Measurements from ENCODE around the gene LEO1. TPM values are rescaled to one million over a fixed set of nuclear protein-coding genes. Genes with fewer than 3 reads are reported as not detected.

LEO1 gene
- total RNA-seq, 3 donors from 2014 or later (not counting 1 experiment from before 2014, with no cell fraction given): 13.2 to 19.5 (median 16.0) TPM

GRCh38 chr15:52016316-52016715 is 44.7 kb upstream of the LEO1 start:
- Histone ChIP-seq H3K4me1 (ENCODE audit: control insufficient read depth, insufficient read depth, low read length) (peaks cover 11% of the 10 kb centered on the region), H3K9me3 (ENCODE audit: control insufficient read depth, insufficient read depth, low read length) (no peaks in the 10 kb centered on the region), H3K27ac (ENCODE audit: low read length) (no peak overlapping the region), H3K36me3 (ENCODE audit: control insufficient read depth, insufficient read depth, low read length) (no peaks in the 10 kb centered on the region), H3K27me3 (ENCODE audit: control insufficient read depth, insufficient read depth, low read length) (no peaks in the 10 kb centered on the region), H3K4me3 (ENCODE audit: low read length) (no peak overlapping the region)
- H3K36me3 Mint-ChIP-seq: no peaks in the 10 kb centered on the region
- peaks cover 22 to 25% of the 10 kb centered on the region in 2 donors for H3K4me1 Mint-ChIP-seq
- 96% methylated on average over 2 of the region's 2 CpGs for WGBS (ENCODE audit: insufficient coverage)
- no peak for TF ChIP-seq CTCF (IDR thresholded peaks at IDR 0.05)
- intact Hi-C loops (cut with micrococcal nuclease): no loop called here
- ATAC-seq (no peak), DNase-seq (no peak)
- H3K4me3 Mint-ChIP-seq: no peak overlapping the region
- no peaks in the 10 kb centered on the region for H3K9me3 Mint-ChIP-seq
- peaks cover 0 to 3% of the 10 kb centered on the region in 2 donors for H3K27me3 Mint-ChIP-seq (ENCODE audit: low read depth in 2 of 2)
- peak overlapping the region in 1 of 2 donors; percentile 74 for H3K27ac Mint-ChIP-seq

- H3K27ac ChIP-seq (ENCODE audit: low read length): no peak overlapping the region
- no peak overlapping the region for H3K27ac Mint-ChIP-seq
Measured at GRCh38 chr15:52014616-52015015, 43.0 kb upstream of the LEO1 start.

GRCh38 chr15:52013151-52013791 is 41.7 kb upstream of the LEO1 start:
- DNase-seq: no peak
- no peaks in the 10 kb centered on the region for H3K36me3 ChIP-seq (ENCODE audit: control insufficient read depth, insufficient read depth, low read length)
- ATAC-seq: peak in 1 of 3 donors; percentile 78
- Mint-ChIP-seq H3K27me3 (ENCODE audit: low read depth in 2 of 2) (peaks cover 3 to 5% of the 10 kb centered on the region in 2 donors), H3K36me3 (no peaks in the 10 kb centered on the region), H3K9me3 (no peaks in the 10 kb centered on the region), H3K4me3 (no peak overlapping the region), H3K4me1 (peaks cover under 1% of the 10 kb centered on the region in 2 donors), H3K27ac (no peak overlapping the region)
- TF ChIP-seq CTCF (IDR thresholded peaks at IDR 0.05): no peak
- H3K27ac ChIP-seq (ENCODE audit: low read length): no peak overlapping the region
- intact Hi-C loops (cut with micrococcal nuclease): no loop called here
- peaks cover 2% of the 10 kb centered on the region for H3K4me1 ChIP-seq (ENCODE audit: control insufficient read depth, insufficient read depth, low read length)
- H3K9me3 ChIP-seq (ENCODE audit: control insufficient read depth, insufficient read depth, low read length): no peaks in the 10 kb centered on the region
- H3K4me3 ChIP-seq (ENCODE audit: low read length): no peak overlapping the region
- no peaks in the 10 kb centered on the region for H3K27me3 ChIP-seq (ENCODE audit: control insufficient read depth, insufficient read depth, low read length)
- no CpG with 5 or more reads among the region's 3 CpGs for WGBS (ENCODE audit: insufficient coverage)

More at GRCh38 chr15:52014616-52015015, 43.0 kb upstream of the LEO1 start:
- H3K4me1 ChIP-seq (ENCODE audit: control insufficient read depth, insufficient read depth, low read length): peaks cover 6% of the 10 kb centered on the region
- Mint-ChIP-seq H3K9me3 (no peaks in the 10 kb centered on the region), H3K36me3 (no peaks in the 10 kb centered on the region), H3K4me3 (no peak overlapping the region), H3K27me3 (ENCODE audit: low read depth in 2 of 2) (peaks cover 3 to 5% of the 10 kb centered on the region in 2 donors), H3K4me1 (peaks cover 7 to 9% of the 10 kb centered on the region in 2 donors)
- ATAC-seq (no peak), DNase-seq (no peak)
- H3K9me3 ChIP-seq (ENCODE audit: control insufficient read depth, insufficient read depth, low read length): no peaks in the 10 kb centered on the region
- no peak overlapping the region for H3K4me3 ChIP-seq (ENCODE audit: low read length)
- 75% methylated on average over 1 of the region's 1 CpG for WGBS (ENCODE audit: insufficient coverage)
- H3K27me3 ChIP-seq (ENCODE audit: control insufficient read depth, insufficient read depth, low read length): no peaks in the 10 kb centered on the region
- intact Hi-C loops (cut with micrococcal nuclease): no loop called here
- H3K36me3 ChIP-seq (ENCODE audit: control insufficient read depth, insufficient read depth, low read length): no peaks in the 10 kb centered on the region
- no peak for TF ChIP-seq CTCF (IDR thresholded peaks at IDR 0.05)

- intact Hi-C loops (cut with micrococcal nuclease): no loop called here
- Mint-ChIP-seq H3K9me3 (no peaks in the 10 kb centered on the region), H3K4me3 (no peak overlapping the region), H3K36me3 (no peaks in the 10 kb centered on the region), H3K27me3 (ENCODE audit: low read depth in 2 of 2) (peaks cover 3 to 5% of the 10 kb centered on the region in 2 donors), H3K4me1 (no peaks in the 10 kb centered on the region), H3K27ac (no peak overlapping the region)
- no peak for DNase-seq
- H3K4me3 ChIP-seq (ENCODE audit: low read length): no peak overlapping the region
- ATAC-seq: no peak
- H3K27ac ChIP-seq (ENCODE audit: low read length): no peak overlapping the region
- H3K9me3 ChIP-seq (ENCODE audit: control insufficient read depth, insufficient read depth, low read length): no peaks in the 10 kb centered on the region
- no peaks in the 10 kb centered on the region for H3K36me3 ChIP-seq (ENCODE audit: control insufficient read depth, insufficient read depth, low read length)
- TF ChIP-seq CTCF (IDR thresholded peaks at IDR 0.05): no peak
- WGBS (ENCODE audit: insufficient coverage): 70% methylated on average over 2 of the region's 2 CpGs
- H3K4me1 ChIP-seq (ENCODE audit: control insufficient read depth, insufficient read depth, low read length): peaks cover 2% of the 10 kb centered on the region
- H3K27me3 ChIP-seq (ENCODE audit: control insufficient read depth, insufficient read depth, low read length): no peaks in the 10 kb centered on the region
Measured at GRCh38 chr15:52012210-52012609, 40.6 kb upstream of the LEO1 start.

Measured in natural killer cell (primary cell).